Ovary (tissue), 3 donors: ENCODE measurements around the gene ALDH1A3.

Experiments used
- POLR2A ChIP-seq: fragments of 450-650 bp; IDR thresholded peaks from one replicate; pipeline ENCODE4 v1.6.1; 2017; ENCODE audit warnings: antibody characterized with exemption, mild to moderate bottlenecking, moderate library complexity
- TF ChIP-seq, protein P1 (sequence below), 3 donors: fragments of 450-650 bp in 2 of 3; fragments of 200-600 bp in 1 of 3; IDR thresholded peaks; one replicate each; pipeline versions ENCODE4 v1.5.1 to v1.8.0; 2016 to 2022; ENCODE audit warnings: antibody characterized with exemption in 3 of 3, mild to moderate bottlenecking in 1 of 3
- donor health status: DM: no; HTN: no; CAD: no.

GRCh38 chr15:100911086-100911485, 31.5 kb downstream of the ALDH1A3 start:
- TF ChIP-seq, protein P1, sequence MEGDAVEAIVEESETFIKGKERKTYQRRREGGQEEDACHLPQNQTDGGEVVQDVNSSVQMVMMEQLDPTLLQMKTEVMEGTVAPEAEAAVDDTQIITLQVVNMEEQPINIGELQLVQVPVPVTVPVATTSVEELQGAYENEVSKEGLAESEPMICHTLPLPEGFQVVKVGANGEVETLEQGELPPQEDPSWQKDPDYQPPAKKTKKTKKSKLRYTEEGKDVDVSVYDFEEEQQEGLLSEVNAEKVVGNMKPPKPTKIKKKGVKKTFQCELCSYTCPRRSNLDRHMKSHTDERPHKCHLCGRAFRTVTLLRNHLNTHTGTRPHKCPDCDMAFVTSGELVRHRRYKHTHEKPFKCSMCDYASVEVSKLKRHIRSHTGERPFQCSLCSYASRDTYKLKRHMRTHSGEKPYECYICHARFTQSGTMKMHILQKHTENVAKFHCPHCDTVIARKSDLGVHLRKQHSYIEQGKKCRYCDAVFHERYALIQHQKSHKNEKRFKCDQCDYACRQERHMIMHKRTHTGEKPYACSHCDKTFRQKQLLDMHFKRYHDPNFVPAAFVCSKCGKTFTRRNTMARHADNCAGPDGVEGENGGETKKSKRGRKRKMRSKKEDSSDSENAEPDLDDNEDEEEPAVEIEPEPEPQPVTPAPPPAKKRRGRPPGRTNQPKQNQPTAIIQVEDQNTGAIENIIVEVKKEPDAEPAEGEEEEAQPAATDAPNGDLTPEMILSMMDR (IDR thresholded peaks at IDR 0.05), result no peak
- TF ChIP-seq POLR2A, result no peak
